HepG2 (cell line): Measurements from ENCODE around the gene PLBD2. TPM values are rescaled to one million over a fixed set of nuclear protein-coding genes. Genes with fewer than 3 reads are reported as not detected.

Experiments
- ATAC-seq: fragments of 200-7000 bp; cut with Tn5 transposase; 3 replicates; pipeline ENCODE4 v1.9.1; 2020; ENCODE audit warnings: mild to moderate bottlenecking, moderate library complexity
- BruUV-seq: library from RNA; stranded (reverse); fragments of 400-500 nt; replicated peaks from 2 replicates; lab custom pipeline; 2021; lab: Mats Ljungman, UMichigan
- CTCF ChIA-PET: fragments of 300-600 bp; formaldehyde crosslinking; extraction: SDS; loops from one replicate; lab custom pipeline; 2021; ENCODE audit warnings: low total read pairs, inconsistent platforms, low intra/inter-chr PET ratio; lab: Yijun Ruan, JAX
- POLR2A ChIA-PET: fragments of 350-600 bp; sonication (Branson Sonifier 250); formaldehyde crosslinking; loops from one replicate; lab custom pipeline; 2020; ENCODE audit warnings: antibody characterized with exemption, inconsistent platforms; lab: Yijun Ruan, JAX
- DNase-seq: peaks from one replicate; pipeline ENCODE4 v3.0.0-alpha.2; 2015; ENCODE audit warnings: low spot score
- FAIRE-seq: peaks from 3 replicates; lab custom pipeline; 2011; peaks lifted over from hg19 to GRCh38; lab: Jason Lieb, UNC
- H2AFZ ChIP-seq: one replicate; pipeline ENCODE4 v1.6.1; 2011; ENCODE audit warnings: low read length, inconsistent platforms
- H3K27ac ChIP-seq: fragments of 300-600 bp; 3 replicates; pipeline ENCODE4 v1.8.0; 2011; ENCODE audit warnings: mixed run types, mild to moderate bottlenecking, mixed read lengths, low read length, inconsistent platforms; ENCODE audit not compliant: insufficient read depth; ENCODE audit errors: extremely low read length
- H3K27me3 ChIP-seq, 2 experiments: fragments of 200-600 bp in 1 of 2; 2 replicates in 1 of 2; 3 replicates in 1 of 2; pipeline versions ENCODE4 v1.6.0 to v1.8.0; 2011; ENCODE audit warnings: low read length in 2 of 2, mild to moderate bottlenecking in 2 of 2, moderate library complexity in 2 of 2, inconsistent platforms in 1 of 2; ENCODE audit not compliant: insufficient read depth in 2 of 2, control insufficient read depth in 1 of 2
- H3K36me3 ChIP-seq, 2 experiments: fragments of 200-600 bp in 1 of 2; replicated peaks in 1 of 2; 2 replicates in 1 of 2; 3 replicates in 1 of 2; pipeline versions ENCODE4 v1.5.1 to v1.8.0; 2011; ENCODE audit warnings: low read length in 2 of 2, inconsistent platforms in 1 of 2; ENCODE audit not compliant: insufficient read depth in 2 of 2, control insufficient read depth in 1 of 2
- H3K4me1 ChIP-seq: 2 replicates; pipeline ENCODE4 v1.5.1; 2012; ENCODE audit warnings: low read length, inconsistent platforms; ENCODE audit not compliant: insufficient read depth
- H3K4me2 ChIP-seq: 2 replicates; pipeline ENCODE4 v1.6.0; 2011; ENCODE audit warnings: low read depth, low read length, inconsistent platforms
- H3K4me3 ChIP-seq, 3 experiments: fragments of 200-600 bp in 1 of 3; sonication (generic), shearing (Covaris generic) in 1 of 3; replicated peaks in 1 of 3; 2 replicates each; pipeline ENCODE4 v1.5.1; 2011 to 2016; ENCODE audit warnings: low read length in 3 of 3, inconsistent platforms in 2 of 3, low read depth in 2 of 3, mild to moderate bottlenecking in 2 of 3, control low read depth in 1 of 3, mixed read lengths in 1 of 3; ENCODE audit not compliant: insufficient read depth in 1 of 3
- H3K79me2 ChIP-seq: one replicate; pipeline ENCODE4 v1.6.1; 2011; ENCODE audit warnings: low read length, inconsistent platforms; ENCODE audit not compliant: insufficient read depth
- H3K9ac ChIP-seq: 2 replicates; pipeline ENCODE4 v1.6.0; 2011; ENCODE audit warnings: mild to moderate bottlenecking, low read depth, low read length, inconsistent platforms; ENCODE audit not compliant: insufficient read depth
- H3K9me3 ChIP-seq: 2 replicates; pipeline ENCODE4 v1.5.1; 2012; ENCODE audit warnings: mild to moderate bottlenecking, low read length
- H4K20me1 ChIP-seq: 2 replicates; pipeline ENCODE4 v1.6.0; 2011; ENCODE audit warnings: inconsistent platforms, mild to moderate bottlenecking, low read length, moderate library complexity; ENCODE audit not compliant: insufficient read depth
- ARNT ChIP-seq: fragments of 450-650 bp; IDR thresholded peaks from 2 replicates; pipeline ENCODE4 v1.6.1; 2017
- ELF3 ChIP-seq: IDR thresholded peaks from 2 replicates; pipeline ENCODE4 v1.6.1; 2016; ENCODE audit warnings: missing genetic modification reagents, missing compliant biosample characterization
- FOSL1 ChIP-seq: sonication (generic); formaldehyde crosslinking; IDR thresholded peaks from 2 replicates; pipeline ENCODE4 v1.9.0; 2021; ENCODE audit warnings: missing genetic modification reagents, borderline replicate concordance
- GABPB1 ChIP-seq: IDR thresholded peaks from 2 replicates; pipeline ENCODE4 v1.6.1; 2016; ENCODE audit warnings: mild to moderate bottlenecking, missing genetic modification reagents, moderate library complexity, missing compliant biosample characterization
- GFI1 ChIP-seq: sonication (generic); formaldehyde crosslinking; IDR thresholded peaks from 2 replicates; pipeline ENCODE4 v1.5.0; 2020; ENCODE audit warnings: missing genetic modification reagents, mild to moderate bottlenecking, borderline replicate concordance
- MYNN ChIP-seq: sonication (generic); formaldehyde crosslinking; IDR thresholded peaks from 2 replicates; pipeline ENCODE4 v1.4.0; 2020; ENCODE audit warnings: mild to moderate bottlenecking, low read depth, missing genetic modification reagents
- NFKBIZ ChIP-seq: IDR thresholded peaks from 2 replicates; pipeline ENCODE4 v1.6.1; 2018; ENCODE audit warnings: missing genetic modification reagents, missing compliant biosample characterization
- PAWR ChIP-seq: sonication (generic); formaldehyde crosslinking; IDR thresholded peaks from 2 replicates; pipeline ENCODE4 v1.4.0; 2020; ENCODE audit warnings: missing genetic modification reagents, mild to moderate bottlenecking, borderline replicate concordance
- XRCC5 ChIP-seq: fragments of 200-400 bp; formaldehyde crosslinking; optimal IDR thresholded peaks from 2 replicates; pipeline ENCODE3; 2017; ENCODE audit warnings: mild to moderate bottlenecking, low read length
- ZBTB49 ChIP-seq: sonication (generic); formaldehyde crosslinking; IDR thresholded peaks from 2 replicates; pipeline ENCODE4 v1.4.0; 2020; ENCODE audit warnings: missing genetic modification reagents, borderline replicate concordance
- ZNF260 ChIP-seq: sonication (generic); formaldehyde crosslinking; IDR thresholded peaks from 2 replicates; pipeline ENCODE4 v1.4.0; 2020; ENCODE audit warnings: missing genetic modification reagents, low read depth, mild to moderate bottlenecking, borderline replicate concordance
- ZNF451 ChIP-seq: sonication (generic); formaldehyde crosslinking; IDR thresholded peaks from 2 replicates; pipeline ENCODE4 v1.5.0; 2020; ENCODE audit warnings: mild to moderate bottlenecking, missing genetic modification reagents
- ZNF577 ChIP-seq: sonication (generic); formaldehyde crosslinking; IDR thresholded peaks from 2 replicates; pipeline ENCODE4 v1.4.0; 2020; ENCODE audit warnings: mild to moderate bottlenecking, low read depth, missing genetic modification reagents, borderline replicate concordance
- ZNF609 ChIP-seq: sonication (generic); formaldehyde crosslinking; IDR thresholded peaks from 2 replicates; pipeline ENCODE4 v1.4.0; 2020; ENCODE audit warnings: mild to moderate bottlenecking, missing genetic modification reagents, borderline replicate concordance
- ZNF703 ChIP-seq: sonication (generic); formaldehyde crosslinking; IDR thresholded peaks from 2 replicates; pipeline ENCODE4 v1.5.1; 2020; ENCODE audit warnings: missing genetic modification reagents, mild to moderate bottlenecking, moderate library complexity, borderline replicate concordance
- ZNF777 ChIP-seq: sonication (generic); formaldehyde crosslinking; IDR thresholded peaks from 2 replicates; pipeline ENCODE4 v1.4.0; 2020; ENCODE audit warnings: missing genetic modification reagents
- WGBS: methylation state at CpG from one replicate; pipeline ENCODE4 v1.1.6; 2017; ENCODE audit warnings: low lambda C conversion rate; 5-methylcytosine and 5-hydroxymethylcytosine counted together
- in situ Hi-C: cut with HindIII; loops from 2 replicates; pipeline ENCODE4 v1.10.0; 2017; ENCODE audit warnings: low pct_unique_long_range_greater_than_20kb; ENCODE audit not compliant: extremely low pct_ligation_motif_present
- intact Hi-C: fragments of 100-400 bp; cut with micrococcal nuclease; formaldehyde crosslinking; loops from one replicate; pipeline ENCODE4 v1.10.0; 2022; ENCODE audit not compliant: unreplicated experiment
- polyA plus RNA-seq, 8 experiments: library from polyadenylated mRNA; depleted of rRNA in 3 of 8; stranded (reverse) in 7 of 8; unstranded in 1 of 8; fragments of >200 nt; fragmentation: Illumina TruSeq in 4 of 8; extraction: Trizol in 4 of 8; gene quantifications; 2 replicates each; pipeline versions ENCODE4 v1.2.1 to v1.2.3, GENCODE V29; 2011 to 2016; ENCODE audit warnings: low read depth in 4 of 8, missing spikeins in 1 of 8, mixed read lengths in 1 of 8; ENCODE audit not compliant: insufficient read depth in 1 of 8
- total RNA-seq, 5 experiments: library from RNA; depleted of rRNA; stranded (reverse); fragments of >200 nt; fragmentation: Illumina TruSeq; extraction: Trizol; gene quantifications; 2 replicates each; pipeline ENCODE4 v1.2.3, GENCODE V29; 2016; ENCODE audit warnings: low read depth in 1 of 5

The PLBD2 gene
- total and polyA plus RNA-seq, 2 of the 13 experiments (the other 11 are each of a cell fraction or from before 2014, with no cell fraction given): 6.7 to 8.5 TPM

DNA sequence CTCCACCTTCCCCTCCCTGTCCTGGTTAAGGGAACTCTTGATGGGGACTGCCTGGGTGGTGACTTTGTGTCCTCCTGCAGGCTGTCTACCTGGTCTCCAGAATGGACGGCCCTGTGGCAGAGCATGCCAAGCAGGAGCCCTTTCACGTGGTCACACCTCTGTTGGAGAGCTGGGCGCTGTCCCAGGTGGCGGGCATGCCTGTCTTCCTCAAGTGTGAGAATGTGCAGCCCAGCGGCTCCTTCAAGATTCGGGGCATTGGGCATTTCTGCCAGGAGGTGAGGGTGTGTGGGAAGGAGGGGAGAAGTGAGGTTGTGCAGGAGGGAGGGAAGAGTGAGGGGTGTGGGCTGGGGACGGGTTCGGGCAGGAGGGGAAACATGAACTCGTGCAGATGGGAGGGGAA is 69.5 kb downstream of the PLBD2 start:
- Histone ChIP-seq H3K27ac (no peak overlapping the region), H3K9ac (no peak overlapping the region), H3K36me3 (no peaks in the 10 kb centered on the region), H3K9me3 (no peaks in the 10 kb centered on the region), H2AFZ (no peak overlapping the region), H3K4me3 (no peak overlapping the region), H3K27me3 (no peaks in the 10 kb centered on the region), H4K20me1 (no peaks in the 10 kb centered on the region), H3K4me1 (peaks cover 7% of the 10 kb centered on the region), H3K79me2 (no peaks in the 10 kb centered on the region), H3K4me2 (no peak overlapping the region)
- ATAC-seq (no peak), FAIRE-seq (no peak), DNase-seq (no peak)
- no TSS peak for BruUV-seq
- intact Hi-C loops (loop anchor here (10.0 kb wide), 1 partner anchor 233 kb away; no protein-coding TSS in a partner anchor), in situ Hi-C loops (loop anchor here (5.0 kb wide), 1 partner anchor 121 kb away; no protein-coding TSS in a partner anchor)
- ChIA-PET CTCF (no interaction called here), POLR2A (no interaction called here)
- 33% methylated on average over 8 of the region's 9 CpGs for WGBS
- no peak for TF ChIP-seq MYNN (CRISPR knock-in tag)
- TF ChIP-seq GABPB1 (CRISPR knock-in tag): no peak
- no peak for TF ChIP-seq FOSL1 (CRISPR knock-in tag)
- no peak for TF ChIP-seq GFI1 (CRISPR knock-in tag)
- no peak for TF ChIP-seq ZNF260 (CRISPR knock-in tag)
- TF ChIP-seq ZNF451 (CRISPR knock-in tag): no peak
- TF ChIP-seq ZNF609: no peak
- TF ChIP-seq ZNF777: no peak
- TF ChIP-seq PAWR (CRISPR knock-in tag): no peak
- no peak for TF ChIP-seq ZBTB49 (CRISPR knock-in tag)
- TF ChIP-seq ELF3 (CRISPR knock-in tag): no peak
- no peak for TF ChIP-seq ZNF703 (CRISPR knock-in tag)
- no peak for TF ChIP-seq NFKBIZ (CRISPR knock-in tag)
- no peak for TF ChIP-seq XRCC5
- no peak for TF ChIP-seq ARNT
- TF ChIP-seq ZNF577 (CRISPR knock-in tag): no peak
